Right cardiac atrium (tissue), 5 donors: ENCODE results near the gene TSPY3. TPM values are rescaled to one million over a fixed set of nuclear protein-coding genes. Genes with fewer than 3 reads are reported as not detected.
A peak's percentile ranks its signal among the peaks of the same experiment; 100 is the strongest.
"Not testable (repeated sequence)": the region's sequence is repeated elsewhere in the genome, so short reads cannot be mapped to it uniquely, and the experiment has no call there.

ENCODE experiments used
- ATAC-seq, 2 donors: fragments of 200-7000 bp; cut with Tn5 transposase; one replicate each; pipeline versions ENCODE4 v1.8.0 to v1.9.1; 2020; ENCODE audit warnings: moderate library complexity in 2 of 2, mild to moderate bottlenecking in 1 of 2
- DNase-seq, 3 donors: peaks; one replicate each; pipeline ENCODE4 v3.0.0-alpha.2; 2020
- H3K27ac ChIP-seq: one replicate; pipeline ENCODE4 v1.5.1; 2013; ENCODE audit warnings: mild to moderate bottlenecking, low read length, control low read depth, moderate library complexity
- H3K27me3 ChIP-seq: one replicate; pipeline ENCODE4 v1.6.1; 2013; ENCODE audit not compliant: control insufficient read depth, insufficient read depth
- H3K4me1 ChIP-seq: one replicate; pipeline ENCODE4 v1.6.1; 2013; ENCODE audit warnings: low read length; ENCODE audit not compliant: control insufficient read depth, insufficient read depth
- H3K4me3 ChIP-seq: one replicate; pipeline ENCODE4 v1.5.1; 2013; ENCODE audit warnings: low read length, control low read depth
- H3K9me3 ChIP-seq: one replicate; pipeline ENCODE4 v1.6.1; 2013; ENCODE audit warnings: low read length; ENCODE audit not compliant: control insufficient read depth
- WGBS: extraction: QIAGEN DNeasy Blood & Tissue Kit; methylation state at CpG from one replicate; pipeline ENCODE4 v1.1.7; 2013; 5-methylcytosine and 5-hydroxymethylcytosine counted together
- intact Hi-C, 4 donors: fragments of 100-400 bp; cut with DNase I; formaldehyde crosslinking; loops; one replicate each; pipeline versions ENCODE4 v1.11.0 to v1.14.0; 2022 to 2023
- long read RNA-seq, 4 donors: library from polyadenylated mRNA; unstranded; transcript quantifications; one replicate each; pipeline ENCODE4 v2.0.0, GENCODE V29; 2020 to 2021
- polyA plus RNA-seq: library from polyadenylated mRNA; stranded (reverse); fragments of 200-250 nt; gene quantifications from one replicate; pipeline ENCODE4 v1.2.3, GENCODE V29; 2013
- total RNA-seq, 4 donors: library from RNA; stranded (reverse); fragmentation: NEBNext Ultra II Directional; extraction: Animal tissue kit (Norgen Biotek cat#: 25700); gene quantifications; one replicate each; pipeline ENCODE4 v1.2.1, GENCODE V29; 2021
- donor health status: healthy with polysubstance abuse.
- donor health status: DM: no; HTN: yes; CAD: no.
- donor health status: DM: no; HTN: no; CAD: no.
- donor health status: DM: no; HTN: yes; CAD: no; lungs with severe emphysema.
- donor health status: DM: yes; HTN: yes; CAD: no.

Gene TSPY3, protein sequence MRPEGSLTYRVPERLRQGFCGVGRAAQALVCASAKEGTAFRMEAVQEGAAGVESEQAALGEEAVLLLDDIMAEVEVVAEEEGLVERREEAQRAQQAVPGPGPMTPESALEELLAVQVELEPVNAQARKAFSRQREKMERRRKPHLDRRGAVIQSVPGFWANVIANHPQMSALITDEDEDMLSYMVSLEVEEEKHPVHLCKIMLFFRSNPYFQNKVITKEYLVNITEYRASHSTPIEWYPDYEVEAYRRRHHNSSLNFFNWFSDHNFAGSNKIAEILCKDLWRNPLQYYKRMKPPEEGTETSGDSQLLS
- total RNA-seq, result not detected
- not detected for polyA plus RNA-seq
- long read RNA-seq, donor 1, result 0 reads
- long read RNA-seq, donor 2, result 0 reads
- long read RNA-seq, donor 3, result 0 reads
- long read RNA-seq, donor 4, result 0 reads

DNA sequence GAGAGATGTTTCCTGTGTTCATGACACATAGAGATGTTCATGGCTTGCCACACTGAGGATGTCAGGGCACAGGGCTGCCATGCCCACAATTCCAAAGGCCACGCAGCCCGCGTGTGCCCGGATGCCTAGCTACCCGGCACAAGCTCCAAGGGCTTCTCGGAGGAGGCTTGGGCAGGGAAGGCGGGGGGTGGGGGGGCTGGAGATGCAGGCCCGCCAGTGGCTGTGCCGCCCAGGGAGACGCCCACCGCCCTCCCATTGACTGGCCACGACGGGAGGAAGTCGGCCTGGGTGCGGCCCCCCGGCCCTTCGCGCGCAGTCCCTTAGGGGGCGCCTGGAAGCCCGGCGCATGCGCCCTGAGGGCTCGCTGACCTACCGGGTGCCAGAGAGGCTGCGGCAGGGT lies at the start of gene TSPY3:
TSS of gene TSPY3 (plus strand) at position 301 of the 400 bp plus-strand sequence. CDS start at position 347, 46 bp downstream.
- intact Hi-C loops, H3K27me3 ChIP-seq, H3K27ac ChIP-seq, ATAC-seq, H3K4me3 ChIP-seq, H3K4me1 ChIP-seq, DNase-seq, H3K9me3 ChIP-seq: not testable (repeated sequence)
- no CpG with 5 or more reads among the region's 26 CpGs for WGBS

DNA sequence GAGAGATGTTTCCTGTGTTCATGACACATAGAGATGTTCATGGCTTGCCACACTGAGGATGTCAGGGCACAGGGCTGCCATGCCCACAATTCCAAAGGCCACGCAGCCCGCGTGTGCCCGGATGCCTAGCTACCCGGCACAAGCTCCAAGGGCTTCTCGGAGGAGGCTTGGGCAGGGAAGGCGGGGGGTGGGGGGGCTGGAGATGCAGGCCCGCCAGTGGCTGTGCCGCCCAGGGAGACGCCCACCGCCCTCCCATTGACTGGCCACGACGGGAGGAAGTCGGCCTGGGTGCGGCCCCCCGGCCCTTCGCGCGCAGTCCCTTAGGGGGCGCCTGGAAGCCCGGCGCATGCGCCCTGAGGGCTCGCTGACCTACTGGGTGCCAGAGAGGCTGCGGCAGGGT lies 40.7 kb upstream of the TSPY3 start, which contains the start of gene TSPY8:
TSS of gene TSPY8 (plus strand) at position 301 of the 400 bp plus-strand sequence. CDS start at position 347, 46 bp downstream.
- intact Hi-C loops, H3K9me3 ChIP-seq, H3K27ac ChIP-seq, H3K4me1 ChIP-seq, H3K27me3 ChIP-seq, DNase-seq, H3K4me3 ChIP-seq, ATAC-seq: not testable (repeated sequence)
- 85% methylated on average over 5 of the region's 25 CpGs for WGBS

DNA sequence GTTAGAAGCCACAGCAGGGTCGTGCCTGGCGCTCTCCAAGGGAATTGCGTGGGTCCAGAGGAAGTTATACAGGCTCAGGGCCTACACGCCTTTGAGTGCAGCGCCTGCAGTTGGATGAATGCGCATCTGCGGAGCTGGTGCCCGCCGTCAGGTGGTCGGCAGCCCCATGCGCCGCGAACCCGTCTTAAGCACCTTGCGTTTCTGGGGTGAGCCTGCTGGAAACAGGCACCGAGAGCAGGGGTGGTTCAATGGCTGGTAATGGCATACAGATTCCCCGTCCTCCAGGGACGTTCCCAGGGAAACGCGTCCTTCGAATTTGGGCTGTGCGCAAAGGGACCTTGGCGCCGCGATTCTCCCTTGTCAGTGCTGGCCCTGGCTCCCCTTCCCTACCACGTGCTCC lies 1.7 kb upstream of the TSPY3 start:
- H3K27me3 ChIP-seq, H3K9me3 ChIP-seq, H3K27ac ChIP-seq, ATAC-seq, H3K4me3 ChIP-seq, intact Hi-C loops, H3K4me1 ChIP-seq: not testable (repeated sequence)
- peak in 1 of 3 donors; percentile 13 for DNase-seq
- WGBS, result 87% methylated on average over 13 of the region's 26 CpGs

Other genes with a start within 250 kb of the TSPY3 start
- not detected for gene TSPY4, start 61.0 kb upstream of the TSPY3 start, total RNA-seq
- not detected for gene TSPY4, start 61.0 kb upstream of the TSPY3 start, polyA plus RNA-seq
- not detected for gene TSPY8, start 40.6 kb upstream of the TSPY3 start, total RNA-seq
- not detected for gene TSPY8, start 40.6 kb upstream of the TSPY3 start, polyA plus RNA-seq
- not detected for gene TSPY1, start 68.5 kb downstream of the TSPY3 start, total RNA-seq
- not detected for gene TSPY1, start 68.5 kb downstream of the TSPY3 start, polyA plus RNA-seq
- not detected for gene TSPY9, start 88.8 kb downstream of the TSPY3 start, total RNA-seq
- gene TSPY9, start 88.8 kb downstream of the TSPY3 start, polyA plus RNA-seq, result not detected
- not detected for gene TSPY10, start 129.5 kb downstream of the TSPY3 start, total RNA-seq
- gene TSPY10, start 129.5 kb downstream of the TSPY3 start, polyA plus RNA-seq, result not detected